Liver (tissue), 9 donors: ENCODE measurements around the gene CPA5. TPM values are rescaled to one million over a fixed set of nuclear protein-coding genes. Genes with fewer than 3 reads are reported as not detected.

Source experiments
- DNase-seq: peaks from one replicate; pipeline ENCODE4 v3.0.0-alpha.2; 2017; ENCODE audit warnings: low spot score
- H3K27ac ChIP-seq, 2 donors: one replicate each; pipeline ENCODE4 v1.7.0; 2013; ENCODE audit warnings: inconsistent platforms in 2 of 2, low read length in 2 of 2, control low read depth in 1 of 2, low read depth in 1 of 2, mild to moderate bottlenecking in 1 of 2
- H3K27me3 ChIP-seq, 4 donors: one replicate each; pipeline versions ENCODE4 v1.6.1 to v1.7.0; 2013; ENCODE audit warnings: low read length in 3 of 4, inconsistent platforms in 1 of 4, mild to moderate bottlenecking in 1 of 4, moderate library complexity in 1 of 4; ENCODE audit not compliant: control insufficient read depth in 4 of 4, insufficient read depth in 4 of 4
- H3K36me3 ChIP-seq, 4 donors: one replicate each; pipeline versions ENCODE4 v1.6.1 to v1.7.0; 2013; ENCODE audit warnings: low read length in 3 of 4, mild to moderate bottlenecking in 3 of 4, low read depth in 1 of 4, moderate library complexity in 1 of 4; ENCODE audit not compliant: control insufficient read depth in 4 of 4, insufficient read depth in 3 of 4
- H3K4me1 ChIP-seq, 4 donors: one replicate each; pipeline versions ENCODE4 v1.6.1 to v1.7.0; 2013; ENCODE audit warnings: low read length in 3 of 4, mild to moderate bottlenecking in 3 of 4, moderate library complexity in 1 of 4; ENCODE audit not compliant: control insufficient read depth in 4 of 4, insufficient read depth in 4 of 4
- H3K4me3 ChIP-seq, 3 donors: one replicate each; pipeline versions ENCODE4 v1.6.1 to v1.7.0; 2013; ENCODE audit warnings: low read length in 3 of 3, control low read depth in 1 of 3, low read depth in 1 of 3, mild to moderate bottlenecking in 1 of 3
- H3K9ac ChIP-seq, 2 donors: one replicate each; pipeline ENCODE4 v1.7.0; 2013; ENCODE audit warnings: low read length in 2 of 2, mild to moderate bottlenecking in 2 of 2, moderate library complexity in 2 of 2, control low read depth in 1 of 2, low read depth in 1 of 2
- H3K9me3 ChIP-seq, 4 donors: one replicate each; pipeline versions ENCODE4 v1.6.1 to v1.7.0; 2013; ENCODE audit warnings: low read length in 3 of 4; ENCODE audit not compliant: control insufficient read depth in 4 of 4
- EGR1 ChIP-seq, 2 donors: IDR thresholded peaks; 2 replicates each; pipeline ENCODE4 v1.6.1; 2016 to 2018; ENCODE audit warnings: antibody characterized with exemption in 2 of 2, low read depth in 2 of 2
- FOXA1 ChIP-seq: IDR thresholded peaks from 2 replicates; pipeline ENCODE4 v1.6.1; 2016; ENCODE audit warnings: antibody characterized with exemption
- FOXA2 ChIP-seq: IDR thresholded peaks from 2 replicates; pipeline ENCODE4 v1.6.1; 2016; ENCODE audit warnings: antibody characterized with exemption
- GABPA ChIP-seq, 2 donors: IDR thresholded peaks in 1 of 2; conservative IDR thresholded peaks in 1 of 2; 2 replicates each; pipeline ENCODE4 v1.6.1; 2016; ENCODE audit warnings: antibody characterized with exemption in 2 of 2, mild to moderate bottlenecking in 1 of 2, moderate library complexity in 1 of 2
- HNF4A ChIP-seq, 2 donors: conservative IDR thresholded peaks; 2 replicates each; pipeline ENCODE4 v1.6.1; 2016; ENCODE audit warnings: antibody characterized with exemption in 2 of 2, mild to moderate bottlenecking in 2 of 2
- HNF4G ChIP-seq: IDR thresholded peaks from 2 replicates; pipeline ENCODE4 v1.6.1; 2016; ENCODE audit warnings: antibody characterized with exemption
- JUND ChIP-seq, 2 donors: IDR thresholded peaks; 2 replicates each; pipeline ENCODE4 v1.6.1; 2016; ENCODE audit warnings: antibody characterized with exemption in 2 of 2
- NR2F2 ChIP-seq: IDR thresholded peaks from 2 replicates; pipeline ENCODE4 v1.6.1; 2016; ENCODE audit warnings: antibody characterized with exemption
- RAD21 ChIP-seq, 2 donors: IDR thresholded peaks; 2 replicates each; pipeline ENCODE4 v1.6.1; 2016; ENCODE audit warnings: antibody characterized with exemption in 2 of 2, mild to moderate bottlenecking in 2 of 2
- RXRA ChIP-seq, 2 donors: IDR thresholded peaks; 2 replicates each; pipeline ENCODE4 v1.6.1; 2017 to 2018; ENCODE audit warnings: antibody characterized with exemption in 2 of 2, mild to moderate bottlenecking in 1 of 2
- SP1 ChIP-seq: IDR thresholded peaks from 2 replicates; pipeline ENCODE4 v1.6.1; 2018; ENCODE audit warnings: antibody characterized with exemption, mild to moderate bottlenecking
- TAF1 ChIP-seq: conservative IDR thresholded peaks from 2 replicates; pipeline ENCODE4 v1.6.1; 2016; ENCODE audit warnings: antibody characterized with exemption, mild to moderate bottlenecking
- YY1 ChIP-seq: IDR thresholded peaks from 2 replicates; pipeline ENCODE4 v1.6.1; 2016; ENCODE audit warnings: antibody characterized with exemption, mild to moderate bottlenecking
- WGBS: extraction: QIAGEN DNeasy Blood & Tissue Kit; methylation state at CpG from one replicate; pipeline ENCODE4 v1.1.7; 2013; 5-methylcytosine and 5-hydroxymethylcytosine counted together
- polyA plus RNA-seq, 2 donors: library from polyadenylated mRNA; stranded (reverse) in 1 of 2; unstranded in 1 of 2; fragments of 200-250 nt in 1 of 2; fragments of >200 nt in 1 of 2; fragmentation: Nextera tagmentation in 1 of 2; extraction: Ambion mirVana in 1 of 2; gene quantifications; one replicate each; pipeline versions ENCODE4 v1.2.1 to v1.2.3, GENCODE V29; 2013 to 2015
- total RNA-seq, 2 donors: library from RNA; depleted of rRNA; stranded (reverse); fragments of >200 nt; gene quantifications; one replicate each; pipeline ENCODE4 v1.2.3, GENCODE V29; 2014
- TF ChIP-seq, protein P1 (sequence below): IDR thresholded peaks from 2 replicates; pipeline ENCODE4 v1.6.1; 2016; ENCODE audit warnings: antibody characterized with exemption
- TF ChIP-seq, protein P2 (sequence below): IDR thresholded peaks from 2 replicates; pipeline ENCODE4 v1.6.1; 2016; ENCODE audit warnings: antibody characterized with exemption
- TF ChIP-seq, protein P3 (sequence below): IDR thresholded peaks from 2 replicates; pipeline ENCODE4 v1.6.1; 2016; ENCODE audit warnings: antibody characterized with exemption
- TF ChIP-seq, protein P4 (sequence below): IDR thresholded peaks from 2 replicates; pipeline ENCODE4 v1.6.1; 2016; ENCODE audit warnings: antibody characterized with exemption, mild to moderate bottlenecking
- TF ChIP-seq, protein P5 (sequence below): fragments of 150-350 bp; IDR thresholded peaks from 2 replicates; pipeline ENCODE4 v1.5.1; 2017; ENCODE audit warnings: improper control_type of control experiment, low read depth, low read length; ENCODE audit not compliant: missing input control
- donor health status: healthy.
- donor health status: healthy.
- donor health status: healthy.
- donor health status: healthy.
- donor health status: healthy.

CPA5 gene
- total and polyA plus RNA-seq, 4 donors, result 0.33 TPM; not detected in 3

DNA sequence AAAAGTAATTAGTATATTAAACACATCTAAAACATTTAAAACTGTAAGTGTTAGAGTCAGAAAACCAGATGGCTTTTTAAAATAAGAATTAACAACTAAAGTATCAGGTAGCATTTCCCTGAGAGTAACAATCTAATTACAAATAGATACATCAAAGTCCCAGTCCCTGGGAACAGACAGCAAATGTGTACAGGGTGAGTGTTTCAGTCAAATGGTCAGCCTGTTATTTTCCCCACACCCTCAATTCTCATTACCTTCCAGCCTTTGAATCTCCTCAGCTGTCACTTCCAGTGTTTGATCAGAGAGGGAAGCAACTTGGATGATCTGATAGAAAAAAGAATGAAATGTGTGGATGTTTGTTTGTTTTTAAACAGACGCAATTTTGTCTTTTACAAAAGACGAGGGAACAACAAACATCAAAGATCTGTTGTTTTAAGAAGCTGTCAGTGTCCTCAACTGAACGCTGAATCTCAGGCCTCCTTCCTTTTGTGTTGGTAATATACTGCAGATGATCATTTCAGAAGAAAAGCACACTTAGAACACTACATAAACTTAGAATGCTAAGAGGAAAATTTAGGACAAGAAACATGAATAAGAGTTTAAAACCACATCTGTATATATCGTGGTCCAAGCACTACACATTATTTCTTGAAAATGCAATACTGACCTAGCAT lies 66.4 kb downstream of the CPA5 start:
- H3K27me3 ChIP-seq, result no peaks in the 10 kb centered on the region
- H3K4me3 ChIP-seq, result no peak overlapping the region
- H3K9me3 ChIP-seq, result no peaks in the 10 kb centered on the region
- no peaks in the 10 kb centered on the region for H3K36me3 ChIP-seq
- no peak overlapping the region for H3K27ac ChIP-seq
- H3K4me1 ChIP-seq, result no peaks in the 10 kb centered on the region
- no peak for DNase-seq
- WGBS, result 84% methylated on average over 4 of the region's 4 CpGs
- TF ChIP-seq HNF4G, result no peak
- TF ChIP-seq, protein P1, sequence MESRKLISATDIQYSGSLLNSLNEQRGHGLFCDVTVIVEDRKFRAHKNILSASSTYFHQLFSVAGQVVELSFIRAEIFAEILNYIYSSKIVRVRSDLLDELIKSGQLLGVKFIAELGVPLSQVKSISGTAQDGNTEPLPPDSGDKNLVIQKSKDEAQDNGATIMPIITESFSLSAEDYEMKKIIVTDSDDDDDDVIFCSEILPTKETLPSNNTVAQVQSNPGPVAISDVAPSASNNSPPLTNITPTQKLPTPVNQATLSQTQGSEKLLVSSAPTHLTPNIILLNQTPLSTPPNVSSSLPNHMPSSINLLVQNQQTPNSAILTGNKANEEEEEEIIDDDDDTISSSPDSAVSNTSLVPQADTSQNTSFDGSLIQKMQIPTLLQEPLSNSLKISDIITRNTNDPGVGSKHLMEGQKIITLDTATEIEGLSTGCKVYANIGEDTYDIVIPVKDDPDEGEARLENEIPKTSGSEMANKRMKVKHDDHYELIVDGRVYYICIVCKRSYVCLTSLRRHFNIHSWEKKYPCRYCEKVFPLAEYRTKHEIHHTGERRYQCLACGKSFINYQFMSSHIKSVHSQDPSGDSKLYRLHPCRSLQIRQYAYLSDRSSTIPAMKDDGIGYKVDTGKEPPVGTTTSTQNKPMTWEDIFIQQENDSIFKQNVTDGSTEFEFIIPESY, result no peak
- no peak for TF ChIP-seq FOXA1
- TF ChIP-seq RAD21 (IDR thresholded peaks at IDR 0.05), result no peak
- no peak overlapping the region for H3K9ac ChIP-seq

DNA sequence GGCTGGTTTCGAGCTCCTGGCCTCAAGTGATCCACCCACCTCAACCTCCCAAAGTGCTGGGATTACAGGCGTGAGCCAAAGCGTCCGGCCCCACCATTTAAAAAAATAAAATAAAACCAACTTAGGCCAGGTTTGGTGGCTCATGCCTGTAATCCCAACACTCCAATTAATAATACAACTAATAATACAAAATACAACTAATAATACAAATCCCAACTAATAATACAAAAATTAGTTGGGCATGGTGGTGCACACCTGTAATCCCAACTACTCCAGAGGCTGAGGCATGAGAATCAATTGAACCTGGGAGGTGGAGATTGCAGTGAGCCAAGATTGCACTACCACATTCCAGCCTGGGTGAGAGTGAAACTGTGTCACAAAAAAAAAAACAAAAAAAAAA lies 68.6 kb downstream of the CPA5 start:
- no peak for DNase-seq
- Histone ChIP-seq H3K36me3 (no peaks in the 10 kb centered on the region), H3K4me1 (peaks cover 0 to 1% (median 0%) of the 10 kb centered on the region in 4 donors), H3K27ac (no peak overlapping the region), H3K4me3 (no peak overlapping the region), H3K9ac (no peak overlapping the region), H3K27me3 (no peaks in the 10 kb centered on the region), H3K9me3 (no peaks in the 10 kb centered on the region)
- 98% methylated on average over 4 of the region's 4 CpGs for WGBS
- TF ChIP-seq SP1 (no peak), YY1 (no peak), JUND (IDR thresholded peaks at IDR 0.05) (no peak), FOXA2 (no peak), GABPA (IDR thresholded peaks at IDR 0.05 in 1 of 2, conservative IDR thresholded peaks at IDR 0.05 in 1 of 2) (no peak), RAD21 (IDR thresholded peaks at IDR 0.05) (no peak), TAF1 (no peak), EGR1 (IDR thresholded peaks at IDR 0.05; ENCODE audit: low read depth in 2 of 2) (no peak), NR2F2 (no peak), HNF4G (no peak), HNF4A (conservative IDR thresholded peaks at IDR 0.05) (no peak), FOXA1 (no peak), RXRA (IDR thresholded peaks at IDR 0.05) (no peak)
- TF ChIP-seq, protein P2, sequence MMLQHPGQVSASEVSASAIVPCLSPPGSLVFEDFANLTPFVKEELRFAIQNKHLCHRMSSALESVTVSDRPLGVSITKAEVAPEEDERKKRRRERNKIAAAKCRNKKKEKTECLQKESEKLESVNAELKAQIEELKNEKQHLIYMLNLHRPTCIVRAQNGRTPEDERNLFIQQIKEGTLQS, result no peak
- TF ChIP-seq, protein P3, sequence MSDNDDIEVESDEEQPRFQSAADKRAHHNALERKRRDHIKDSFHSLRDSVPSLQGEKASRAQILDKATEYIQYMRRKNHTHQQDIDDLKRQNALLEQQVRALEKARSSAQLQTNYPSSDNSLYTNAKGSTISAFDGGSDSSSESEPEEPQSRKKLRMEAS, result no peak
- TF ChIP-seq, protein P4, sequence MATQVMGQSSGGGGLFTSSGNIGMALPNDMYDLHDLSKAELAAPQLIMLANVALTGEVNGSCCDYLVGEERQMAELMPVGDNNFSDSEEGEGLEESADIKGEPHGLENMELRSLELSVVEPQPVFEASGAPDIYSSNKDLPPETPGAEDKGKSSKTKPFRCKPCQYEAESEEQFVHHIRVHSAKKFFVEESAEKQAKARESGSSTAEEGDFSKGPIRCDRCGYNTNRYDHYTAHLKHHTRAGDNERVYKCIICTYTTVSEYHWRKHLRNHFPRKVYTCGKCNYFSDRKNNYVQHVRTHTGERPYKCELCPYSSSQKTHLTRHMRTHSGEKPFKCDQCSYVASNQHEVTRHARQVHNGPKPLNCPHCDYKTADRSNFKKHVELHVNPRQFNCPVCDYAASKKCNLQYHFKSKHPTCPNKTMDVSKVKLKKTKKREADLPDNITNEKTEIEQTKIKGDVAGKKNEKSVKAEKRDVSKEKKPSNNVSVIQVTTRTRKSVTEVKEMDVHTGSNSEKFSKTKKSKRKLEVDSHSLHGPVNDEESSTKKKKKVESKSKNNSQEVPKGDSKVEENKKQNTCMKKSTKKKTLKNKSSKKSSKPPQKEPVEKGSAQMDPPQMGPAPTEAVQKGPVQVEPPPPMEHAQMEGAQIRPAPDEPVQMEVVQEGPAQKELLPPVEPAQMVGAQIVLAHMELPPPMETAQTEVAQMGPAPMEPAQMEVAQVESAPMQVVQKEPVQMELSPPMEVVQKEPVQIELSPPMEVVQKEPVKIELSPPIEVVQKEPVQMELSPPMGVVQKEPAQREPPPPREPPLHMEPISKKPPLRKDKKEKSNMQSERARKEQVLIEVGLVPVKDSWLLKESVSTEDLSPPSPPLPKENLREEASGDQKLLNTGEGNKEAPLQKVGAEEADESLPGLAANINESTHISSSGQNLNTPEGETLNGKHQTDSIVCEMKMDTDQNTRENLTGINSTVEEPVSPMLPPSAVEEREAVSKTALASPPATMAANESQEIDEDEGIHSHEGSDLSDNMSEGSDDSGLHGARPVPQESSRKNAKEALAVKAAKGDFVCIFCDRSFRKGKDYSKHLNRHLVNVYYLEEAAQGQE, result no peak
- TF ChIP-seq, protein P1, result no peak
- TF ChIP-seq, protein P5, sequence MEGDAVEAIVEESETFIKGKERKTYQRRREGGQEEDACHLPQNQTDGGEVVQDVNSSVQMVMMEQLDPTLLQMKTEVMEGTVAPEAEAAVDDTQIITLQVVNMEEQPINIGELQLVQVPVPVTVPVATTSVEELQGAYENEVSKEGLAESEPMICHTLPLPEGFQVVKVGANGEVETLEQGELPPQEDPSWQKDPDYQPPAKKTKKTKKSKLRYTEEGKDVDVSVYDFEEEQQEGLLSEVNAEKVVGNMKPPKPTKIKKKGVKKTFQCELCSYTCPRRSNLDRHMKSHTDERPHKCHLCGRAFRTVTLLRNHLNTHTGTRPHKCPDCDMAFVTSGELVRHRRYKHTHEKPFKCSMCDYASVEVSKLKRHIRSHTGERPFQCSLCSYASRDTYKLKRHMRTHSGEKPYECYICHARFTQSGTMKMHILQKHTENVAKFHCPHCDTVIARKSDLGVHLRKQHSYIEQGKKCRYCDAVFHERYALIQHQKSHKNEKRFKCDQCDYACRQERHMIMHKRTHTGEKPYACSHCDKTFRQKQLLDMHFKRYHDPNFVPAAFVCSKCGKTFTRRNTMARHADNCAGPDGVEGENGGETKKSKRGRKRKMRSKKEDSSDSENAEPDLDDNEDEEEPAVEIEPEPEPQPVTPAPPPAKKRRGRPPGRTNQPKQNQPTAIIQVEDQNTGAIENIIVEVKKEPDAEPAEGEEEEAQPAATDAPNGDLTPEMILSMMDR, result no peak
